Thyroid gland (tissue), 4 donors: ENCODE measurements around the gene CHURC1. TPM values are rescaled to one million over a fixed set of nuclear protein-coding genes. Genes with fewer than 3 reads are reported as not detected.

ENCODE experiments used
- DNase-seq, 2 donors: peaks; one replicate each; pipeline ENCODE4 v3.0.0-alpha.2; 2019
- H3K27ac ChIP-seq, 3 donors: fragments of 200-600 bp; sonication (generic); 1 replicate in 2 of 3; 2 replicates in 1 of 3; pipeline ENCODE4 v1.5.1; 2016 to 2019; ENCODE audit warnings: mild to moderate bottlenecking in 1 of 3, moderate library complexity in 1 of 3
- H3K27me3 ChIP-seq: fragments of 200-600 bp; sonication (generic); one replicate; pipeline ENCODE4 v1.5.1; 2019
- H3K36me3 ChIP-seq, 2 donors: fragments of 200-600 bp; sonication (generic); one replicate each; pipeline ENCODE4 v1.5.1; 2016 to 2019
- H3K4me1 ChIP-seq, 2 donors: fragments of 200-600 bp; sonication (generic); one replicate each; pipeline ENCODE4 v1.5.1; 2017 to 2019
- H3K4me3 ChIP-seq, 3 donors: fragments of 200-600 bp; sonication (generic); replicated peaks in 1 of 3; 1 replicate in 2 of 3; 2 replicates in 1 of 3; pipeline ENCODE4 v1.5.1; 2016; ENCODE audit warnings: mild to moderate bottlenecking in 1 of 3
- H3K9me3 ChIP-seq: fragments of 200-600 bp; sonication (generic); one replicate; pipeline ENCODE4 v1.5.1; 2017
- CTCF ChIP-seq, 6 experiments: fragments of 200-600 bp in 3 of 6; fragments of 450-650 bp in 3 of 6; sonication (generic) in 3 of 6; IDR thresholded peaks; one replicate each; pipeline ENCODE4 v1.5.1; 2016 to 2019; ENCODE audit warnings: antibody characterized with exemption in 6 of 6, mild to moderate bottlenecking in 2 of 6, inconsistent platforms in 1 of 6, moderate library complexity in 1 of 6
- POLR2A ChIP-seq, 2 donors: fragments of 450-650 bp; IDR thresholded peaks; one replicate each; pipeline ENCODE4 v1.6.1; 2017; ENCODE audit warnings: antibody characterized with exemption in 2 of 2, mild to moderate bottlenecking in 2 of 2, moderate library complexity in 1 of 2
- WGBS, 2 donors: methylation state at CpG; one replicate each; pipeline ENCODE4 v1.1.5; 2017; 5-methylcytosine and 5-hydroxymethylcytosine counted together
- intact Hi-C: fragments of 100-400 bp; cut with DNase I; formaldehyde crosslinking; loops from one replicate; pipeline ENCODE4 v1.15.1; 2023
- total RNA-seq, 4 donors: library from RNA; depleted of rRNA; stranded (reverse); fragments of >200 nt; gene quantifications; one replicate each; pipeline ENCODE4 v1.2.3, GENCODE V29; 2016

CHURC1 gene
- total RNA-seq, 4 donors from 2014 or later = 63.7 to 90.2 (median 71.7) TPM

GRCh38 chr14:64940336-64940910 lies 26.2 kb downstream of the CHURC1 start:
- Histone ChIP-seq H3K27me3 (no peaks in the 10 kb centered on the region), H3K27ac (no peak overlapping the region), H3K9me3 (no peaks in the 10 kb centered on the region), H3K4me1 (peaks cover 0 to 5% of the 10 kb centered on the region in 2 donors), H3K4me3 (no peak overlapping the region), H3K36me3 (no peaks in the 10 kb centered on the region)
- no peak for TF ChIP-seq POLR2A (IDR thresholded peaks at IDR 0.05)
- no peak for TF ChIP-seq CTCF (IDR thresholded peaks at IDR 0.05)
- DNase-seq = no peak
- intact Hi-C loops = no loop called here
- 92 to 93% methylated on average over 3 of the region's 3 CpGs for WGBS, 2 donors

- H3K4me3 ChIP-seq = no peak within 1 kb of the TSS
- no peaks in the 10 kb centered on the region for H3K27me3 ChIP-seq
- TF ChIP-seq POLR2A (IDR thresholded peaks at IDR 0.05) (no peak), CTCF (IDR thresholded peaks at IDR 0.05) (no peak)
- no peaks in the 10 kb centered on the region for H3K9me3 ChIP-seq
- H3K27ac ChIP-seq = no peak within 1 kb of the TSS
- H3K36me3 ChIP-seq = no peaks in the 10 kb centered on the region
- intact Hi-C loops = no loop called here
- DNase-seq = no peak
- 83 to 86% methylated on average over 13 of the region's 13 CpGs for WGBS, 2 donors
- H3K4me1 ChIP-seq = no peaks in the 10 kb centered on the region
Measured at GRCh38 chr14:64942531-64943111, 28.4 kb downstream of the CHURC1 start, which contains the start of gene GPX2. GPX2 (minus strand) TSS chr14:64942745; CDS start chr14:64942726, 19 bp downstream.

GRCh38 chr14:64943556-64943955 lies 29.3 kb downstream of the CHURC1 start:
- Histone ChIP-seq H3K9me3 (no peaks in the 10 kb centered on the region), H3K27ac (no peak overlapping the region), H3K4me3 (no peak overlapping the region), H3K27me3 (no peaks in the 10 kb centered on the region), H3K4me1 (no peaks in the 10 kb centered on the region), H3K36me3 (no peaks in the 10 kb centered on the region)
- no peak for DNase-seq
- 86 to 91% methylated on average over 6 of the region's 6 CpGs for WGBS, 2 donors
- intact Hi-C loops = no loop called here
- TF ChIP-seq CTCF (IDR thresholded peaks at IDR 0.05) (no peak), POLR2A (IDR thresholded peaks at IDR 0.05) (no peak)

GRCh38 chr14:64944041-64944440 lies 29.8 kb downstream of the CHURC1 start:
- H3K9me3 ChIP-seq = no peaks in the 10 kb centered on the region
- intact Hi-C loops = no loop called here
- WGBS, 2 donors = 86 to 96% methylated on average over 2 of the region's 2 CpGs
- no peaks in the 10 kb centered on the region for H3K4me1 ChIP-seq
- H3K4me3 ChIP-seq = no peak overlapping the region
- no peak overlapping the region for H3K27ac ChIP-seq
- no peaks in the 10 kb centered on the region for H3K27me3 ChIP-seq
- no peak for DNase-seq
- no peak for TF ChIP-seq POLR2A (IDR thresholded peaks at IDR 0.05)
- no peak for TF ChIP-seq CTCF (IDR thresholded peaks at IDR 0.05)
- H3K36me3 ChIP-seq = no peaks in the 10 kb centered on the region

- no peaks in the 10 kb centered on the region for H3K4me1 ChIP-seq
- H3K9me3 ChIP-seq = no peaks in the 10 kb centered on the region
- no peak for DNase-seq
- no peaks in the 10 kb centered on the region for H3K27me3 ChIP-seq
- intact Hi-C loops = no loop called here
- H3K4me3 ChIP-seq = no peak overlapping the region
- no peaks in the 10 kb centered on the region for H3K36me3 ChIP-seq
- no peak overlapping the region for H3K27ac ChIP-seq
- WGBS, 2 donors = 91 to 92% methylated on average over 4 of the region's 4 CpGs
- no peak for TF ChIP-seq CTCF (IDR thresholded peaks at IDR 0.05)
- TF ChIP-seq POLR2A (IDR thresholded peaks at IDR 0.05) = no peak
Measured at GRCh38 chr14:64944861-64945260, 30.6 kb downstream of the CHURC1 start.
